SK-N-SH treated with all-trans-retinoic acid at 6 μM for 48 hours (cell line): ENCODE data around the gene ALDH3B2.
"Not testable (repeated sequence)": the region's sequence is repeated elsewhere in the genome, so short reads cannot be mapped to it uniquely, and the experiment has no call there.

ENCODE experiments used
- ATAC-seq: fragments of 200-7000 bp; cut with Tn5 transposase; 3 replicates; pipeline ENCODE4 v1.9.1; 2020; ENCODE audit warnings: mild to moderate bottlenecking, moderate library complexity
- ARNTL ChIP-seq: fragments of 450-650 bp; formaldehyde crosslinking; IDR thresholded peaks from 2 replicates; pipeline ENCODE4 v1.5.0; 2020; ENCODE audit warnings: low read depth, mild to moderate bottlenecking, moderate library complexity, borderline replicate concordance
- BACH2 ChIP-seq: fragments of 250-450 bp; sonication (Bioruptor Pico); IDR thresholded peaks from 2 replicates; pipeline ENCODE4 v1.9.0; 2021; ENCODE audit warnings: mild to moderate bottlenecking, borderline replicate concordance
- CREB5 ChIP-seq: fragments of 250-450 bp; sonication (Bioruptor Pico); IDR thresholded peaks from 2 replicates; pipeline ENCODE4 v1.5.1; 2020; ENCODE audit warnings: low read depth, mild to moderate bottlenecking, moderate library complexity
- ESRRG ChIP-seq: fragments of 250-450 bp; sonication (Bioruptor Pico); IDR thresholded peaks from 2 replicates; pipeline ENCODE4 v1.6.1; 2021; ENCODE audit warnings: mild to moderate bottlenecking
- GLIS3 ChIP-seq: fragments of 250-450 bp; sonication (Bioruptor Pico); IDR thresholded peaks from 2 replicates; pipeline ENCODE4 v1.5.0; 2020; ENCODE audit warnings: mild to moderate bottlenecking, moderate library complexity
- ISL1 ChIP-seq: fragments of 250-450 bp; sonication (Bioruptor Pico); IDR thresholded peaks from 2 replicates; pipeline ENCODE4 v2.1.2; 2022; ENCODE audit warnings: mild to moderate bottlenecking, moderate library complexity
- OSR1 ChIP-seq: fragments of 250-450 bp; sonication (Bioruptor Pico); IDR thresholded peaks from 2 replicates; pipeline ENCODE4 v1.8.0; 2022; ENCODE audit warnings: moderate library complexity, mild to moderate bottlenecking, inconsistent platforms
- PATZ1 ChIP-seq: fragments of 250-450 bp; sonication (Bioruptor Pico); IDR thresholded peaks from 2 replicates; pipeline ENCODE4 v1.8.0; 2020; ENCODE audit warnings: mild to moderate bottlenecking, moderate library complexity, borderline replicate concordance
- POU6F1 ChIP-seq: fragments of 250-450 bp; sonication (Bioruptor Pico); IDR thresholded peaks from 2 replicates; pipeline ENCODE4 v1.8.0; 2021; ENCODE audit warnings: low read depth, mild to moderate bottlenecking, moderate library complexity, borderline replicate concordance
- PPARA ChIP-seq: fragments of 250-450 bp; sonication (Bioruptor Pico); IDR thresholded peaks from 2 replicates; pipeline ENCODE4 v1.5.0; 2020; ENCODE audit warnings: mild to moderate bottlenecking, borderline replicate concordance
- RARB ChIP-seq: fragments of 250-450 bp; sonication (Bioruptor Pico); IDR thresholded peaks from 2 replicates; pipeline ENCODE4 v1.8.0; 2021; ENCODE audit warnings: mild to moderate bottlenecking, moderate library complexity
- TCF4 ChIP-seq: fragments of 250-450 bp; sonication (Bioruptor Pico); IDR thresholded peaks from 2 replicates; pipeline ENCODE4 v1.8.0; 2021; ENCODE audit warnings: mild to moderate bottlenecking, moderate library complexity, borderline replicate concordance
- TOX ChIP-seq: fragments of 250-450 bp; sonication (Bioruptor Pico); IDR thresholded peaks from 2 replicates; pipeline ENCODE4 v1.8.0; 2021; ENCODE audit warnings: mild to moderate bottlenecking, moderate library complexity, borderline replicate concordance
- TSHZ2 ChIP-seq: fragments of 250-450 bp; sonication (Bioruptor Pico); IDR thresholded peaks from 2 replicates; pipeline ENCODE4 v1.5.0; 2020; ENCODE audit warnings: mild to moderate bottlenecking, moderate library complexity
- ZC3H10 ChIP-seq: fragments of 250-450 bp; sonication (Bioruptor Pico); IDR thresholded peaks from 2 replicates; pipeline ENCODE4 v1.5.1; 2021; ENCODE audit warnings: mild to moderate bottlenecking, moderate library complexity
- ZFP3 ChIP-seq: fragments of 250-450 bp; sonication (Bioruptor Pico); IDR thresholded peaks from 2 replicates; pipeline ENCODE4 v1.5.0; 2020; ENCODE audit warnings: mild to moderate bottlenecking, moderate library complexity
- ZFP30 ChIP-seq: fragments of 450-650 bp; formaldehyde crosslinking; IDR thresholded peaks from 2 replicates; pipeline ENCODE4 v1.5.0; 2022; ENCODE audit warnings: mild to moderate bottlenecking, moderate library complexity
- ZNF565 ChIP-seq: fragments of 450-650 bp; formaldehyde crosslinking; conservative IDR thresholded peaks from 2 replicates; pipeline ENCODE4 v1.5.0; 2020; ENCODE audit warnings: low read depth, mild to moderate bottlenecking, moderate library complexity
- ZNF70 ChIP-seq: fragments of 450-650 bp; formaldehyde crosslinking; IDR thresholded peaks from 2 replicates; pipeline ENCODE4 v1.5.0; 2020; ENCODE audit warnings: mild to moderate bottlenecking, moderate library complexity

Gene ALDH3B2

GRCh38 chr11:67660752-67661151 lies 13.7 kb downstream of the ALDH3B2 start:
- not testable (repeated sequence) for ATAC-seq

- ATAC-seq, result not testable (repeated sequence)
These were observed 14.7 kb downstream of the ALDH3B2 start for GRCh38 chr11:67659651-67660165.

- TF ChIP-seq ZNF565 (no peak), ZC3H10 (CRISPR knock-in tag) (no peak), BACH2 (CRISPR knock-in tag) (no peak), ZFP30 (CRISPR knock-in tag) (no peak), TSHZ2 (no peak), ZFP3 (no peak), ARNTL (CRISPR knock-in tag) (no peak), ZNF70 (CRISPR knock-in tag) (no peak)
- ATAC-seq, result no peak
These were observed 17.1 kb downstream of the ALDH3B2 start for GRCh38 chr11:67657300-67657699.

GRCh38 chr11:67656278-67656922 lies 18.0 kb downstream of the ALDH3B2 start:
- no peak for ATAC-seq
- TF ChIP-seq PPARA (CRISPR knock-in tag) (no peak), ISL1 (CRISPR knock-in tag) (no peak), BACH2 (CRISPR knock-in tag) (no peak), ZNF565 (no peak), TCF4 (no peak), GLIS3 (CRISPR knock-in tag) (no peak), PATZ1 (no peak), ESRRG (CRISPR knock-in tag) (no peak), RARB (no peak), TOX (CRISPR knock-in tag) (no peak), ARNTL (CRISPR knock-in tag) (no peak), ZC3H10 (CRISPR knock-in tag) (no peak), POU6F1 (no peak), OSR1 (CRISPR knock-in tag) (no peak), ZFP30 (CRISPR knock-in tag) (no peak)

- ATAC-seq, result no peak
- no peak for TF ChIP-seq TOX (CRISPR knock-in tag)
- no peak for TF ChIP-seq ZNF565
- no peak for TF ChIP-seq ZFP30 (CRISPR knock-in tag)
- no peak for TF ChIP-seq TSHZ2
- no peak for TF ChIP-seq CREB5
- TF ChIP-seq TCF4, result no peak
- TF ChIP-seq PATZ1, result no peak
- TF ChIP-seq ZNF70 (CRISPR knock-in tag), result no peak
- TF ChIP-seq, all 23 proteins: peak for 0
These were observed 20.2 kb downstream of the ALDH3B2 start for GRCh38 chr11:67654225-67654624.
